ENCODE results near the gene PPFIA4. TPM values are rescaled to one million over a fixed set of nuclear protein-coding genes. Genes with fewer than 3 reads are reported as not detected.
A peak's percentile ranks its signal among the peaks of the same experiment; 100 is the strongest.
"Not testable (repeated sequence)": the region's sequence is repeated elsewhere in the genome, so short reads cannot be mapped to it uniquely, and the experiment has no call there.

The PPFIA4 gene
- polyA plus RNA-seq, 1 donor (not counting 4 experiments of a cell fraction or from before 2014, with no cell fraction given) = 2.3 TPM

DNA sequence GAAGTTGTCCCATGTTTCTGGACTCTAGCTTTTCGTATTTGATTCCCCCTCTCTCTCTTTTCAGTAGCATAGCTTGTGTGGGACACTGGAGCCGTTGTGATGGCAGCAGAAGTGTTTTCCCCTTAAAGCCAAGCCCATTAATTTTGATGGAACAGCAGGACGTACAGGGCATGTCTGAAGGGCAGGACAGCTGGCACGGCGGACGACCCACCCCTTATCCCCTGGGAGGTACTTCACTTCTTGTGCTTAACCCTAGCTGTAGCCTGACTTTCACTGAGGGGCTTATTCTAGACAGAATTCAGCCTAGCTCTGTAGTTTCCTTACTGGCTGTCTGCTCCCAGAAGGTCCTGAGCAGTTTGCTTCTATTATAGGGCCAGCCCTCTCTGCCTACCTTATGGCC, 8.6 kb upstream of the PPFIA4 start:
- Histone ChIP-seq H3K27ac (ENCODE audit: control insufficient read depth, insufficient read depth, low read length) (no peak overlapping the region), H2AFZ (ENCODE audit: control insufficient read depth, low read length) (no peak overlapping the region), H3K9me3 (ENCODE audit: control insufficient read depth, low read depth, low read length) (no peaks in the 10 kb centered on the region), H3K4me2 (ENCODE audit: control insufficient read depth, extremely low read depth, insufficient read depth, low read depth, low read length) (no peak overlapping the region), H3K36me3 (ENCODE audit: control insufficient read depth in 2 of 2, extremely low read depth in 1 of 2, insufficient read depth in 2 of 2, low read length in 2 of 2) (peaks cover 37 to 39% of the 10 kb centered on the region in 2 experiments), H3K9me1 (ENCODE audit: control insufficient read depth, extremely low read depth, insufficient read depth, low read length) (peaks cover 2% of the 10 kb centered on the region), H4K20me1 (ENCODE audit: control insufficient read depth, extremely low read depth, insufficient read depth, low read length) (peaks cover 3% of the 10 kb centered on the region), H3K79me2 (ENCODE audit: control insufficient read depth, insufficient read depth, low read length) (peaks cover 6% of the 10 kb centered on the region), H3K27me3 (ENCODE audit: control insufficient read depth, extremely low read depth, insufficient read depth, low read length) (no peaks in the 10 kb centered on the region), H3K4me3 (ENCODE audit: control insufficient read depth in 2 of 3, extremely low read depth in 1 of 3, insufficient read depth in 2 of 3, low read depth in 1 of 3, low read length in 3 of 3) (no peak overlapping the region), H3K9ac (ENCODE audit: control insufficient read depth, extremely low read depth, insufficient read depth, low read length) (no peak overlapping the region), H3K4me1 (ENCODE audit: control insufficient read depth, extremely low read depth, insufficient read depth, low read length) (no peaks in the 10 kb centered on the region)
- TF ChIP-seq CTCF (optimal IDR thresholded peaks at IDR 0.05 in 1 of 3, IDR thresholded peaks at IDR 0.05 in 1 of 3, conservative IDR thresholded peaks at IDR 0.05 in 1 of 3; ENCODE audit: extremely low read depth in 1 of 3, insufficient read depth in 2 of 3, low read length in 3 of 3) = no peak
- TF ChIP-seq EZH2 (IDR thresholded peaks at IDR 0.05; ENCODE audit: low read length) = no peak
- no peak for FAIRE-seq
- DNase-seq (ENCODE audit: low read depth, low spot score) = no peak
- dilution Hi-C loops (cut with MboI; ENCODE audit: extremely low pct_ligation_motif_present, low sequenced_read_pairs) = no loop called here

DNA sequence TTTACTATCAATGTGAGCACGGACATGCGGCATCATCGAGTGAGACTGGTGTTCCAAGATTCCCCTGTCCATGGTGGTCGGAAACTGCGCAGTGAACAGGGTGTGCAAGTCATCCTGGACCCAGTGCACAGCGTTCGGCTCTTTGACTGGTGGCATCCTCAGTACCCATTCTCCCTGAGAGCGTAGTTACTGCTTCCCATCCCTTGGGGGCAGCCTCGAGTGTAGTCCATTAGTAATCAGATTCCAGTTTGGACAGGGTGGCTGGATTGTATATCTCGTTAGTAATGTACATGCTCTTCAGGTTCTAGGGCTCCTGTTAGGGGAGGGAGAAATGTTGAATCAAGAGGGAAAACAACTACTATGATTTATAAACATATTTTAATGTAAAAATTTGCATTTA, 3.4 kb upstream of the PPFIA4 start:
- DNase-seq (ENCODE audit: low read depth, low spot score); H3K4me1 ChIP-seq (ENCODE audit: control insufficient read depth, extremely low read depth, insufficient read depth, low read length); dilution Hi-C loops (cut with MboI; ENCODE audit: extremely low pct_ligation_motif_present, low sequenced_read_pairs); H3K9ac ChIP-seq (ENCODE audit: control insufficient read depth, extremely low read depth, insufficient read depth, low read length); H4K20me1 ChIP-seq (ENCODE audit: control insufficient read depth, extremely low read depth, insufficient read depth, low read length); H3K4me3 ChIP-seq (ENCODE audit: control insufficient read depth in 2 of 3, extremely low read depth in 1 of 3, insufficient read depth in 2 of 3, low read depth in 1 of 3, low read length in 3 of 3); H3K9me3 ChIP-seq (ENCODE audit: control insufficient read depth, low read depth, low read length); H3K27ac ChIP-seq (ENCODE audit: control insufficient read depth, insufficient read depth, low read length); H2AFZ ChIP-seq (ENCODE audit: control insufficient read depth, low read length); H3K4me2 ChIP-seq (ENCODE audit: control insufficient read depth, extremely low read depth, insufficient read depth, low read depth, low read length); H3K9me1 ChIP-seq (ENCODE audit: control insufficient read depth, extremely low read depth, insufficient read depth, low read length); H3K79me2 ChIP-seq (ENCODE audit: control insufficient read depth, insufficient read depth, low read length): not testable (repeated sequence)
- Histone ChIP-seq H3K27me3 (ENCODE audit: control insufficient read depth, extremely low read depth, insufficient read depth, low read length) (peaks cover 11% of the 10 kb centered on the region), H3K36me3 (ENCODE audit: control insufficient read depth in 2 of 2, extremely low read depth in 1 of 2, insufficient read depth in 2 of 2, low read length in 2 of 2) (peaks cover 24 to 30% of the 10 kb centered on the region in 2 experiments)
- FAIRE-seq = peak; percentile 76

GRCh38 chr1:203025686-203026030, 633 bp upstream of the PPFIA4 start:
- H4K20me1 ChIP-seq (ENCODE audit: control insufficient read depth, extremely low read depth, insufficient read depth, low read length) = no peaks in the 10 kb centered on the region
- peak overlapping the region; percentile 55 for H3K27ac ChIP-seq (ENCODE audit: control insufficient read depth, insufficient read depth, low read length)
- H3K4me2 ChIP-seq (ENCODE audit: control insufficient read depth, extremely low read depth, insufficient read depth, low read depth, low read length) = peak overlapping the region; percentile 99

More at GRCh38 chr1:203025686-203026030, 633 bp upstream of the PPFIA4 start:
- FAIRE-seq = no peak
- Histone ChIP-seq H3K4me3 (ENCODE audit: control insufficient read depth in 2 of 3, extremely low read depth in 1 of 3, insufficient read depth in 2 of 3, low read depth in 1 of 3, low read length in 3 of 3) (peak overlapping the region in 1 of 3 experiments; percentile 57), H3K27me3 (ENCODE audit: control insufficient read depth, extremely low read depth, insufficient read depth, low read length) (peaks cover 11% of the 10 kb centered on the region), H3K9ac (ENCODE audit: control insufficient read depth, extremely low read depth, insufficient read depth, low read length) (peak overlapping the region; percentile 36), H3K79me2 (ENCODE audit: control insufficient read depth, insufficient read depth, low read length) (no peaks in the 10 kb centered on the region), H2AFZ (ENCODE audit: control insufficient read depth, low read length) (peak overlapping the region; percentile 94), H3K36me3 (ENCODE audit: control insufficient read depth in 2 of 2, extremely low read depth in 1 of 2, insufficient read depth in 2 of 2, low read length in 2 of 2) (peaks cover 12 to 16% of the 10 kb centered on the region in 2 experiments), H3K9me3 (ENCODE audit: control insufficient read depth, low read depth, low read length) (no peaks in the 10 kb centered on the region), H3K9me1 (ENCODE audit: control insufficient read depth, extremely low read depth, insufficient read depth, low read length) (no peaks in the 10 kb centered on the region), H3K4me1 (ENCODE audit: control insufficient read depth, extremely low read depth, insufficient read depth, low read length) (peaks cover 7% of the 10 kb centered on the region)
- no peak for DNase-seq (ENCODE audit: low read depth, low spot score)
- dilution Hi-C loops (cut with MboI; ENCODE audit: extremely low pct_ligation_motif_present, low sequenced_read_pairs) = loop anchor here (25.0 kb wide), 1 partner anchor 237 kb away; no protein-coding TSS in a partner anchor
- TF ChIP-seq CTCF (optimal IDR thresholded peaks at IDR 0.05 in 1 of 3, IDR thresholded peaks at IDR 0.05 in 1 of 3, conservative IDR thresholded peaks at IDR 0.05 in 1 of 3; ENCODE audit: extremely low read depth in 1 of 3, insufficient read depth in 2 of 3, low read length in 3 of 3) (no peak), EZH2 (IDR thresholded peaks at IDR 0.05; ENCODE audit: low read length) (no peak)
